Coronary artery (tissue), 2 donors: ENCODE measurements around the gene BASP1.

Source experiments
- DNase-seq: peaks from one replicate; pipeline ENCODE4 v3.0.0-alpha.2; 2017; ENCODE audit warnings: low spot score
- H3K27ac ChIP-seq, 2 donors: fragments of 200-600 bp; sonication (generic); one replicate each; pipeline ENCODE4 v1.5.1; 2016 to 2019
- H3K4me3 ChIP-seq: fragments of 200-600 bp; sonication (generic); 2 replicates; pipeline ENCODE4 v1.5.1; 2016; ENCODE audit warnings: mild to moderate bottlenecking, moderate library complexity
- TF ChIP-seq, protein P1 (sequence below): fragments of 200-600 bp; sonication (generic); IDR thresholded peaks from one replicate; pipeline ENCODE4 v1.5.1; 2019; ENCODE audit warnings: antibody characterized with exemption

Gene BASP1

DNA sequence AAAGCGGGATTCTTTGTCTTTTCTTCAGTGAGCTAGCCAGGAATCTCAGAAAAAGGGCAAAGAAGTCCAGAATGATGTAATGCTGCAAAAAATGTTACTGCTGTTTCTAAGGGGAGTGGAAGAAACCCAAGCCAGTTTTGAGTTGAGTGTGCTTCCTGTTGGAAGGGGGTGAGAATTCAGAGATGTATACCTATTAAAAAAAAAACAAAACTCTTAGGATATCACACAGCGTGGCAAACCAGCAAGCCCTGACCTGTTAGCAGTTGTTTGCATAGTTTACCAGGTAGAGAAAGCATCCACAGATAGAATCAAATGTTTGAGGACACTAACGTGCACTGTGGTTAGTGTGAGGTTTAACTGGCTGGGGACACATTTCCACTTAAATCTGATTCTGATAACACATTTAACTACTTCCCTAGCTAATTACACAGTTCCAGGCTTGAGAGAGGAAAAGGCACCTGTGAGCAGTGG, 11.4 kb downstream of the BASP1 start:
- peak overlapping the region in 1 of 2 donors; percentile 24 for H3K27ac ChIP-seq
- no peak overlapping the region for H3K4me3 ChIP-seq
- TF ChIP-seq, protein P1, sequence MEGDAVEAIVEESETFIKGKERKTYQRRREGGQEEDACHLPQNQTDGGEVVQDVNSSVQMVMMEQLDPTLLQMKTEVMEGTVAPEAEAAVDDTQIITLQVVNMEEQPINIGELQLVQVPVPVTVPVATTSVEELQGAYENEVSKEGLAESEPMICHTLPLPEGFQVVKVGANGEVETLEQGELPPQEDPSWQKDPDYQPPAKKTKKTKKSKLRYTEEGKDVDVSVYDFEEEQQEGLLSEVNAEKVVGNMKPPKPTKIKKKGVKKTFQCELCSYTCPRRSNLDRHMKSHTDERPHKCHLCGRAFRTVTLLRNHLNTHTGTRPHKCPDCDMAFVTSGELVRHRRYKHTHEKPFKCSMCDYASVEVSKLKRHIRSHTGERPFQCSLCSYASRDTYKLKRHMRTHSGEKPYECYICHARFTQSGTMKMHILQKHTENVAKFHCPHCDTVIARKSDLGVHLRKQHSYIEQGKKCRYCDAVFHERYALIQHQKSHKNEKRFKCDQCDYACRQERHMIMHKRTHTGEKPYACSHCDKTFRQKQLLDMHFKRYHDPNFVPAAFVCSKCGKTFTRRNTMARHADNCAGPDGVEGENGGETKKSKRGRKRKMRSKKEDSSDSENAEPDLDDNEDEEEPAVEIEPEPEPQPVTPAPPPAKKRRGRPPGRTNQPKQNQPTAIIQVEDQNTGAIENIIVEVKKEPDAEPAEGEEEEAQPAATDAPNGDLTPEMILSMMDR, result no peak
- no peak for DNase-seq

DNA sequence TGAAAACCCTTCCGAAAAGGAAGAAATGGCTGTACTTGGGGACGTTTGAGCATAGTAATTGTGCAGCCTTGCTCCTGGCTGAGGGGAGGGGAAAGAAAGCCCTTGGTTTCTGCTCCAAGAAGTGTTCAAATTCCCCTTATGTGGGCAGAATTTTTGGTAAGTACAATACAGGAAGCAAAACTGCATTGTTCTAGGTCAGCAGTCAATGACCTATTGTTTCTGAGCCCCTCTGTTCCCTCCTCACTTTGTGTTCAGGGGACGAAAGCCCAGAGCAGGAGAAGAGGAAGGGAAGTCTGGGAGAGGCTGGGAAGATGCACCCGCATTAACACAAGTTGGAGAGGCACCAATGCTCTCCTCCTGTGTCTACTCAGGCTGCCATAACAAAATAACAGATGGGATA, 11.9 kb downstream of the BASP1 start:
- no peak overlapping the region for H3K4me3 ChIP-seq
- peak overlapping the region in 1 of 2 donors; percentile 24 for H3K27ac ChIP-seq
- DNase-seq, result no peak
- TF ChIP-seq, protein P1, result no peak

DNA sequence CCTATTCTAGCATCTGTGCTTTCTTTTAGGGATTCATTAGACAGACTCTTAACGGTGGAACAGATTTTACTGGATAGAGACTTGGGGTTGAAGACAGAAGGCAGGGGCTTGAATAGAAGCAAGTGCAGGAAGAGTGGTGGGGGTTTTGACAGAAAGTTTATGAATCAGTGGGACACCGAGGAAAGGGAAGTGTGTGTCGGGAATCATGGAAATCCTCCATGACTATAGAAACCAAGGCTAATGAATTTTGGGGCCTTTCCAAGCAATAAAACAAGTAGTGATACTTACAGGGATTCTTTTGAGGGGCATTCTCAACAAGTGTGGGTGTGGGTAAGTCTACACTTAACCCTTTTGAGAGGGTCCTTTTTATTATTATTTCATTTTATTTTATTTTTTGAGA, 12.8 kb downstream of the BASP1 start:
- H3K27ac ChIP-seq, result no peak overlapping the region
- TF ChIP-seq, protein P1, result no peak
- H3K4me3 ChIP-seq, result no peak overlapping the region
- DNase-seq, result no peak

DNA sequence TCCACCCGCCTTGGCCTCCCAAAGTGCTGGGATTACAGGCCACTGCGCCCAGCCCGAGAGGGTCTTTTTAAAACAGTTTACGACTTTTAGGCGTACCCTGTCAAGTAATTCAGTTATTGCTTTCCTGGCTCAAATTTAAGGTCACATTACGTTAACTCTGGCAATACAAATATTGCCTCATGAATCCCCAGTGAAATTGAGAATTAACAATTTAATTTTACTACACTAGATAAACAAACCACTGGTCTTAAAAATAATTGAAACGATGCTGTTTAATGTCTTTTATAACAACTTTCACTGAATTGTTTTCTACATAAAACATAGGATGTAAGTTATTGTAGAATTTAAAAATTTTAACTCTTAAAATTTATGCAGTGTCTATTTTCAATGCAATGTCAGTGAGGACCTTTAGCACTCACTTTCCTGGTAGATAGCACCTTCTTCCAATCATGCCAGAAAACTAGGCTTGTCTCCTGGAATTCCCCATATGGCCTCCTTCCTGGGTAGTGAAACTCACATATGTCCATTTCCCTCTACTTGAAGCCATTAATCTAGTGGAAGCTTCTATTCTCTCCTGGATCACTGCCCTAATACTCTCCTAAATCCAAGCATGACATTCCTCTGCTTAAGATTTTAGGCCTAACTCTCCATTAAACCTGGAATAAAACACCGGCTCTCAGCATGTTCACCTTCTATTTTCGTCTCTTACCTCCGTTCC, 13.5 kb downstream of the BASP1 start:
- Histone ChIP-seq H3K27ac (no peak overlapping the region), H3K4me3 (no peak overlapping the region)
- no peak for DNase-seq
- TF ChIP-seq, protein P1, result no peak

DNA sequence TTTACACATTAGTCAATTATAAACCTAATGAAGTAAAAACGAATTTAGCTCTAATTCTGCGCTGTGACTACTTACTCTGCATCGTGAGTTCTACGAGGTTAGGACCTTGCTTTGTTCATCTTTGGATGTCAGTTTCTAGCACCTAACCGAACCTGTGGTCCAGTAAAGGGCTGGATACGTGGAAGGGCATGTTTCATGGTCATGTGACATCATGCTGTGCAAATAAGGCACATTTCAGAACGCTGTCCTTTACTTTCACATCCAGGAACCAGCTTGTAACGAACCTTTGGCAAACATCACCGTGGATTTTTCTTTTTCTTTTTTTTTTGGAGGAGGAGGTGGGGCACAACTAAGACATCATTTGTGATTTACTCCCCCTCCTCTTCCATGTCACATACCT, 15.0 kb downstream of the BASP1 start:
- no peak for DNase-seq

DNA sequence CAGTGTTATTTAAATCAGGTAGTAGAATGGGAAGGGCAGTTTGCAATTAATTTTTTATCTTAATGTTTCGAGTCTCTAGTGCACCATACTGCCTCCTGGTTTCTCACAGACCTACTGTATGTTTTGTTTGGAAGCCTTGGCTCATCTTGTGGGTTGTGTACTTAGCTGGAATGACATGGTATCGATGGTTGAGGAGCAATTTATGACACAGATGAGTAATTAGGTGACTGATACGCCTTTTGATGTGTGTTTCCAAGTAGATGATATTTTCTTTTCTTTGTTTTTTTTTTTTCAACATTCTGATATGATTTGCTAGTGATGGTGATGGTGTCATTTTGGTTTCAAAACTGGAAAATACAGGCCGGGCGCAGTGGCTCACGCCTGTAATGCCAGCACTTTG, 16.1 kb downstream of the BASP1 start:
- Histone ChIP-seq H3K27ac (no peak overlapping the region), H3K4me3 (no peak overlapping the region)
- TF ChIP-seq, protein P1, result no peak
- DNase-seq, result no peak

More for the DNA sequence above, 15.0 kb downstream of the BASP1 start:
- no peak overlapping the region for H3K4me3 ChIP-seq
- TF ChIP-seq, protein P1, result no peak
- no peak overlapping the region for H3K27ac ChIP-seq

DNA sequence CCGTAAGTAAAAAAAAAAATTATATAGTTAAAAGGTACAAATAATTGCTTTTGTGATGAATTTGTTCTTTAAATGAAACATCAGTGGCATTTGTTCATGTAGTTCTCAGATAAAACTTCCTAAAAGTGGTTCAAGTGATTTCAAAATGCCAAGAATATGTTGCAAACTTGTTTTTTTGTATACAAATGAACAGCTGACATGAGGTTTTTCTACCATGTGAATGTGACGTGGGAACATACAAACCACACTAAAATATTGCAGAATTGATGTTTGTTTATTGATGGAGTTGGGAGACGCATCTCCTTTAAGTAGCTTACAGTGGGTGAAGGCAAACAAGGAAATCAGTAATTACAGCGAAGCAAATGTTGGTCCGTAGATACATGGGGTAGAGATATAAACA, 16.9 kb downstream of the BASP1 start:
- Histone ChIP-seq H3K27ac (no peak overlapping the region), H3K4me3 (no peak overlapping the region)
- TF ChIP-seq, protein P1, result no peak
- DNase-seq, result no peak
